Limb (tissue), 2 donors: ENCODE data around the gene RAB8B.
"Not testable (repeated sequence)": the region's sequence is repeated elsewhere in the genome, so short reads cannot be mapped to it uniquely, and the experiment has no call there.

Source experiments
- DNase-seq, 2 donors: peaks; one replicate each; pipeline ENCODE4 v3.0.0-alpha.2; 2016; ENCODE audit errors: extremely low spot score in 2 of 2

RAB8B gene

DNA sequence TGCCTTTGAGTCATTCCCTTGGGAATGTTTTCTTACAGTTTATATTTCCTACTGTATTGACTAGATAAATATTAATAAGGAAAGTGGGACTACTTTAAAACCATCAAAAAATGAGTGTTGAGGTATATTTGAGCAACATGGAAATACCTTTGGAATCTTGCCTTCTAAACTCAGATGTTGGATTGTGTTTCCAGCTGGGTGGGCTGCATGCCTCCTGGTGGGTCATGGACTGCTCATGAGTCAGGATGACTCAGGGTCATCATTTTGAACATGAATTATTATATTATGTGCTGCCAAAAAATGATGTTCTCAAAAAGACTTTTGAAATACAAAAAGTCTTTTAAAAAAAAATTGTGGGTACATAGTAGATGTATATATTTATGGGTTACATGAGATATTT is 46.9 kb downstream of the RAB8B start:
- no peak for DNase-seq

GRCh38 chr15:63237086-63237485 is 47.7 kb downstream of the RAB8B start:
- not testable (repeated sequence) for DNase-seq

GRCh38 chr15:63238171-63238570 is 48.8 kb downstream of the RAB8B start:
- no peak for DNase-seq

GRCh38 chr15:63238796-63239195 is 49.4 kb downstream of the RAB8B start:
- no peak for DNase-seq

DNA sequence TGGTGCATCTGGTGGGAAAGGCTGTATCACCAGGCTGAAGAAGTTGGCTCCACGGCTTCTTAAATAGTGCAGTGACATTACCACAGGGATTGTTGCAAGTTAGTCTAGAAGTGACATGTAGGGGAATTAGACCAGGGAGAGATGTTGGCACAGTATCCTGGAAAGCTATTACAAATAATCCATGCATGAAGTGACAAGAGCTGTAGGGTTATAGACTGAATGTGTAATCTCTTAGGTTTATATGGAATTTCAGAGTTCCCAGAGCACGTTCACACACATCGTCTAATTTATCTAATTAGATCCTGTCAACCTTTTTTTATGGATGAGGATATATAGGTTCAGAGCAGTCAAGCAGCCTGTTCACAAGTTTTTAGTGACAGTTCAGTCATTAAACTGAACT is 50.7 kb downstream of the RAB8B start:
- no peak for DNase-seq

GRCh38 chr15:63241316-63241715 is 51.9 kb downstream of the RAB8B start:
- no peak for DNase-seq

DNA sequence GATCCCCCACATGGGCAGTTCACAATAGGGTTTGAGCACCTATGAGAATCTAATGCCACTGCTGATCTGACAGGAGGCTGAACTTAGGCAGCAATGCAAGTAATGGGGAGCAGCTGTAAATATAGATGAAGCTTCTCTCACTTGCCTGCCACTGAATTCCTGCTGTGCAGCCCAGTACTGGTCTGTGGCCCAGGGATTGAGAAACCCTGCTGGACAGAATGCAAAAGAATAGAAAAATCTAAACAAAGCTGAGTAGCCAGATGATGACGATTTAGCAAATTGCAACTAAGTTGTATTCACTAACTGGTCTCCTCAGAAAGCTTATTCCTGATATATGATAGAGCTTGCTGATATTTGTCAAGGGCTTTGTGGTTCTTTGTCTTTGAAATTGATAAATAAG is 53.7 kb downstream of the RAB8B start:
- DNase-seq = no peak

DNA sequence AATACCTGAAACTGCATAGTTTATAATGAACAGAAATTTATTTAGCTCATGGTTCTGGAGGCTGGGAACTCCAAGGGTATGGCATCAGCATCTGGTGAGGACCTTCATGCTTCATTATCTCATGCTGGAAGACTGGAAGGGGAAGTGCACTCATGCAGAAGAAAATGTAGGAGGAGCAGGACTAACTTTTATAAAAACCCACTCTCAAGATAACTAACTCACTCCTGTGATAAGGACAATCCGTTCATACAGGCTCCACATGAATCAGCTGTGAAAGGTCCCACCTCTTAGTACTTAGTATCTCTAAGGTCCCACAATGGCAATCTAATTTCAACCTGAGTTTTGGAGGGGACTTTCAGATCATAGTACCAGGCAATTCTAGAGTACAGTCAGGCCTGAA is 54.4 kb downstream of the RAB8B start:
- DNase-seq = no peak

DNA sequence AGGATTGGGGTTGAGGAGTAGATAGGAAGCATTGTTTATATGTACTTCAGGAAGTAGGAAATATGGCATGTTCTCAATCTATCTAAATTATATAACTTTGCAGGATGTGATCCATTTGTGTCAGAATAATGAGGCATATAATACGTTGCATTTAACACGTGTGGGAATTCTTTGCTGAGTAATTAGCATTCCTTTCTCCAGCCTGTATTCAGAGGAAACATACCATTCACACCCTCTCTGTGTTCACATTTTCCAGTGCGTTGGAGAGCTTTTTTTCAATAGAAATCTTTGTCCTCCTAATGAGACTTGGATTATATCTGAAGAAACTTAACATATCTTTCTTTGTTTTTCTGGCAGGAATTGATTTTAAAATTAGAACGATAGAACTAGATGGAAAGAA is 55.0 kb downstream of the RAB8B start:
- DNase-seq = peak in 1 of 2 donors; percentile 39

DNA sequence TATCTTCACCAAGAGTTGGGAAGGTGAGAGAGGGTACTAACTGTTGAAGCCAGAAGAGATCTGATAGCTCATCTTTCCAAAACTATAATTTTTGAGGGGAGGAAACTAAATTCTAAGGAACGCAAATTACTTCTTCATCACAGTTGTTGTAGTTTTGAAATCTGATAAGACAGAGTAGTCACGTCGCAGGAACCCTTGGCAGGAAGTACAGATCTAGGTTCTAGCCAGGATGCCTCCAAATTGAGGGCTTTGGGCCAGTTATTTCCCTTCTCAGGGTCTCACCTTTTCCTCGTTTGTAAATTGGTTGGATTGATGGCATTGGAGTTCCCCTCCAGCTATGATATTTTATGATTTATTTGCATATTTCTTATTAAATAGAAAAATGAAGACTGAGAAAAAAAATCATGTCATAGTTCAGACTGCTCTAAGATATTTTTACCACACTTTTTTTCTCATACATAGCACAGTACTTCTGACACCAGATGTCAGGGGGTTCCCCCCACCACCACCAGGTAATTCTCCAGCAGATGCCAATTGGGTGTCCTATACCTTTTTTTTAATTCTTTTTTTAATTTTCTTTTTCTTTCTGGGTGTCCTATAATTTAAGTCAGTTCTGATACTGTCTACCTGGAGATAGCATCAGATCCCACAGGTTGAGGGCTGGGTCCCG is 55.7 kb downstream of the RAB8B start:
- DNase-seq = no peak

DNA sequence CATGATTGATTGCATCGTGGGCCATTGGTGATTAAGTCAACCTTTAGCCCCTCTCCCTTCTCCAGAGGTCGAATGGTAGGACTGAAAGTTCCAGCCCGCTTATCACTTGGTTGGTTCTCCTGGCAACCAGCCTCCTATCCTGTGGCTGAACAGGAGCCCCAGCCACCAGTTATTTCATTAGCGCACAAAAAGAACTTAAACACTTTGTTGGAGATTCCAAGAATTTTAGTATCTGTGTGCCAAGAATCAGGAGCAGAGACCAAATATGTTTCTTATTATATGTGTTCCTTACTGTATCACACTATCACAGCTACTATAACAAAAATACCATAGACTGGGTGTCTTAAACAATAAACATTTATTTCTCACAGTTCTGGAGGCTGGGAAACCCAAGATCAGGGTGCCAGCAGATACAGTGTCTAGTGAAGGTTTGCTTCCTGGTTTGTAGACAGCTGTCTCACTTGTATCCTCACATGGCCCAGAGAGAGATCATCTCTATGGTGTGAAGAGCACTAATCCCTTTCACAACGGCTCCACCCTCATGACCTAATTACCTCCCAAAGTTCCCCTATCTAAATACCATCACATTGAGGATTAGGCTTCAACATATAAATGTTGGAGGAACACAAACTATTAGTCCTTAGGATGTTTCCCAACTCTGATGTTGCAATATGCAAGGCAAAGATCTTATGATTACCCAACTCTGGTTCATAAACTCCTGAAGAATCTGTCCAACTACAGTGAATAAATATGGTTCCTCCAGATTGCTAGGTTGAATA is 57.5 kb downstream of the RAB8B start:
- no peak for DNase-seq

- DNase-seq = no peak
Measured at GRCh38 chr15:63250312-63250965, 61.0 kb downstream of the RAB8B start.

DNA sequence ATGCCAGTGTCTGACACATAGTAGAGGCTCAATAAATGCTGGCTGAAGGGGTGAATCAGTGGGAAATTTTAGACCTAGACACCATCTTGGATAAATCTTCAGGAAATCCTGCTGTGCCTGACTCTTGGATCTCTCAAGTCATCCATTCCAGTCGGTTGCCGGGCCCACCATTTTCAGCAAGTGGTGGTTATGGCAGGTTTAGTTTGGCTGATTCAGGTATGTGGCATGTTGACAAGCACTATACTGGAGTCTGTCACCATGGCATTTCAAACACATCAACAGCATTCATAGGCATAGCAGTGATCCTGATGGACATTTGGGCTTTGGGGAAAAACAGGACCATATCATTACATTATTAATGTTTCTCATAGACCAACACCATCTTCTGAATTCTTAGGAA is 62.3 kb downstream of the RAB8B start:
- no peak for DNase-seq

GRCh38 chr15:63252292-63252691 is 62.9 kb downstream of the RAB8B start:
- DNase-seq = no peak

- DNase-seq = no peak
Measured at GRCh38 chr15:63254991-63255390, 65.6 kb downstream of the RAB8B start.

DNA sequence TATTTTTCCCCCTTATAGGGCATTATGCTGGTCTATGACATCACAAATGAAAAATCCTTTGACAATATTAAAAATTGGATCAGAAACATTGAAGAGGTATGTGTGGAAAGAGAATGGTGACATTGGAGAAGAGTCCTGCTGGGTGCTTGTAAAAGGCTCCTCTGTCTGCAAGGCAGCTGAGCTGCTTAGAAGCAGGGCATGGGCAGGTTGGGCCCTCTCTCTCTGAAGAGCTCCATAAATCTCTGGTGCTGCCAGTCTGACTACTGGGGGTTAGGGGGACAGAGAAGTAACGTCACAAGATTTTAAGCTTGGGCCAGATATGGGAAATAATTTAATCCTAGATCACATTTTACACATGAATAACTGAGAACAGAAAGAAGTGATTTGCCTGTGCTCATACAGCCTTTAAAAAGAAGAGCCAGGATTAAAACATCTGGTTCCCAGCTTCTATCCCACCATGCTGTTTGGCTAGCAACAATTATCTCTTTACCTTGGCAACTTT is 66.1 kb downstream of the RAB8B start:
- no peak for DNase-seq

- DNase-seq = peak in 1 of 2 donors; percentile 72
Measured at GRCh38 chr15:63256433-63257274, 67.2 kb downstream of the RAB8B start.

GRCh38 chr15:63258658-63259057 is 69.3 kb downstream of the RAB8B start:
- no peak for DNase-seq

- no peak for DNase-seq
Measured at GRCh38 chr15:63260791-63261190, 71.4 kb downstream of the RAB8B start.

DNA sequence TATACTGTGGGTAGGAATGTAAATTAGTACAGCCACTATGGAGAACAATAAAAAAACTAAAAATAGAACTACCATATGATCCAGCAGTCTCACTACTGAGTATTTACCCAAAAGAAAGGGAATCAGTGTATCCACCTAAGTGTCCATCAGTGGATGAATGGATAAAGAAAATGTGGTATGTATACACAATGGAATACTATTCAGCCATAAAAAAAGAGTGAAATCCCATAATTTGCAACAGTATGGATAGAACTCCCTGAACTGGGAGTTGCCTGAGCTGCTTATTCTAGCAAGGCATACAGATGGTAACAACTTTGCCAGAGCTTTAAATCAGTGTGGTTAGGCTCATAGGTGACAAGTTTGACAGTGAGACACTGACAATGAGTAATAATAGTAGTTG is 71.9 kb downstream of the RAB8B start:
- no peak for DNase-seq

- no peak for DNase-seq
Measured at GRCh38 chr15:63263519-63263918, 74.1 kb downstream of the RAB8B start.
